Measurements from ENCODE around the gene MYO1G.

DNA sequence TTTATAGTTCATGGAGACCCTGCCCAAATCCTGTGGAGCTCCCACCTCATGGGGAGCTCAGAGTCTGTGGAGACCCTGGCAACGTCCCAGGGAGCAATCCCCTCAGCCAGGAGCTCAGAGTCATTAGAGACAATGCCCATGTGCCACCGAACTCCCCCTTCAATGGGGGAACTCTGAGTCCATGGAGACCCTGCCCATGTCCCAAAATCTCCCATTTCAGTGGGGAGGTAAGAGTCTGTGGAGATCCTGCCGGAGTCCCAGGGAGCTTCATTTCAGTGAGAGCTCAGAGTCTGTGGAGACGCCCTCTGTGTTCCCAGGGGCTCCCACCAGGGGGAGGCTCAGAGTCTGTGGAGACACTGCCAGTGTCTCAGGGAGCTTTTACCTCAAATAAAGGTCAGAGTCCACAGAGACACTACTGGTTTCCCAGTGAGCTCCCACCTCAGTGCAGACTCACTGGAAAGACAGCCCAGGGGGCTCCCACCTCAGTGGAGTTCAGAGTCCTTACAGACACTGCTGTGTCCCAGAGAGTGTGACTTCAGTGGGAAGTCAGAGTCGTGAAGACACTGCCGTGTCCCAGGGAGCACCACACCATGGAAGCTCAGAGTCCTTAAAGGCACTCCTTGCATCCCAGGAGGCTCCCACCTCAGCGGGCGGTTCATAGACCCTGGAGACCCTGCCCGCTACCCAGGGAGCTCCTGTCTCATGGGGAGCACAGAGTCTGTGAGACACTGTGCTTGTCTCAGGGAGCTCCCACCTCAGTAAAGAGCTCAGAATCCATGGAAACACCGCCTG, 5.0 kb downstream of the MYO1G start:
- TF ChIP-seq, protein P1, sequence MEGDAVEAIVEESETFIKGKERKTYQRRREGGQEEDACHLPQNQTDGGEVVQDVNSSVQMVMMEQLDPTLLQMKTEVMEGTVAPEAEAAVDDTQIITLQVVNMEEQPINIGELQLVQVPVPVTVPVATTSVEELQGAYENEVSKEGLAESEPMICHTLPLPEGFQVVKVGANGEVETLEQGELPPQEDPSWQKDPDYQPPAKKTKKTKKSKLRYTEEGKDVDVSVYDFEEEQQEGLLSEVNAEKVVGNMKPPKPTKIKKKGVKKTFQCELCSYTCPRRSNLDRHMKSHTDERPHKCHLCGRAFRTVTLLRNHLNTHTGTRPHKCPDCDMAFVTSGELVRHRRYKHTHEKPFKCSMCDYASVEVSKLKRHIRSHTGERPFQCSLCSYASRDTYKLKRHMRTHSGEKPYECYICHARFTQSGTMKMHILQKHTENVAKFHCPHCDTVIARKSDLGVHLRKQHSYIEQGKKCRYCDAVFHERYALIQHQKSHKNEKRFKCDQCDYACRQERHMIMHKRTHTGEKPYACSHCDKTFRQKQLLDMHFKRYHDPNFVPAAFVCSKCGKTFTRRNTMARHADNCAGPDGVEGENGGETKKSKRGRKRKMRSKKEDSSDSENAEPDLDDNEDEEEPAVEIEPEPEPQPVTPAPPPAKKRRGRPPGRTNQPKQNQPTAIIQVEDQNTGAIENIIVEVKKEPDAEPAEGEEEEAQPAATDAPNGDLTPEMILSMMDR (IDR thresholded peaks at IDR 0.05): peak; percentile 41 to 52 (median 48)
- no peak for TF ChIP-seq POLR2A (IDR thresholded peaks at IDR 0.05)

Data from right lobe of liver (tissue), 4 donors.